NT2/D1 (cell line): ENCODE data around the gene S100A8.

Experiments used
- SUZ12 ChIP-seq: IDR thresholded peaks from 2 replicates; pipeline ENCODE4 v1.6.1; 2011; ENCODE audit not compliant: insufficient read length, insufficient read depth; ENCODE audit errors: extremely low read depth
- ZNF274 ChIP-seq: IDR thresholded peaks from 2 replicates; pipeline ENCODE4 v1.6.1; 2011; ENCODE audit warnings: mild to moderate bottlenecking, low read depth, low read length

GRCh38 chr1:153404086-153404635 is 13.3 kb upstream of the S100A8 start:
- no peak for TF ChIP-seq SUZ12
- no peak for TF ChIP-seq ZNF274
